Fibroblast of mammary gland (primary cell): Measurements from ENCODE around the gene ACSF2.

Experiments
- DNase-seq: peaks from one replicate; pipeline ENCODE4 v3.0.0-alpha.2; 2010; ENCODE audit warnings: low read depth
- H3K4me3 ChIP-seq: 2 replicates; pipeline ENCODE4 v1.5.1; 2011; ENCODE audit warnings: low read depth, mild to moderate bottlenecking, low read length, moderate library complexity; ENCODE audit not compliant: control insufficient read depth
- TF ChIP-seq, protein P1 (sequence below): conservative IDR thresholded peaks from 2 replicates; pipeline ENCODE4 v1.5.1; 2011; ENCODE audit warnings: low read depth, low read length, inconsistent platforms; ENCODE audit not compliant: control insufficient read depth, insufficient read depth

Gene ACSF2

DNA sequence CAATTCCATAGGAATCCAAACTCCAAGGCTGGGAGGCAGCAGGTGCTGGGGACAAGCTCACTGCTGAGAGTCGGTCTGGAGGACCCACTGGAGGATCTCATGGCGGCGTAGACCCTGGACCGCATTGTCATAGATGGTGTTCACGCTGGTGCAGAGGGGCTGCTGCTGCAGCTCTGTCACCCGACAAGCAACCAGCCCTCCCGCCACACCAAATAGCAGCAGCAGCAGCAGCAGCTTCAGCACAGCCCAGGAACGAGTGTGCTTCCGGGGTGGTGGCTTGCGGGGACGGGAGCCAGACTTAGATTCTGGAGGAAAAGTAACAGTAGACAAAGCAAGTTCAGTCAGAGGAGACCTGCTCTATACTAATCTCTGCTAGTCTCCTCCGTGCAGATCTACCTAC lies 43.1 kb upstream of the ACSF2 start:
- H3K4me3 ChIP-seq: no peak overlapping the region
- no peak for DNase-seq
- TF ChIP-seq, protein P1, sequence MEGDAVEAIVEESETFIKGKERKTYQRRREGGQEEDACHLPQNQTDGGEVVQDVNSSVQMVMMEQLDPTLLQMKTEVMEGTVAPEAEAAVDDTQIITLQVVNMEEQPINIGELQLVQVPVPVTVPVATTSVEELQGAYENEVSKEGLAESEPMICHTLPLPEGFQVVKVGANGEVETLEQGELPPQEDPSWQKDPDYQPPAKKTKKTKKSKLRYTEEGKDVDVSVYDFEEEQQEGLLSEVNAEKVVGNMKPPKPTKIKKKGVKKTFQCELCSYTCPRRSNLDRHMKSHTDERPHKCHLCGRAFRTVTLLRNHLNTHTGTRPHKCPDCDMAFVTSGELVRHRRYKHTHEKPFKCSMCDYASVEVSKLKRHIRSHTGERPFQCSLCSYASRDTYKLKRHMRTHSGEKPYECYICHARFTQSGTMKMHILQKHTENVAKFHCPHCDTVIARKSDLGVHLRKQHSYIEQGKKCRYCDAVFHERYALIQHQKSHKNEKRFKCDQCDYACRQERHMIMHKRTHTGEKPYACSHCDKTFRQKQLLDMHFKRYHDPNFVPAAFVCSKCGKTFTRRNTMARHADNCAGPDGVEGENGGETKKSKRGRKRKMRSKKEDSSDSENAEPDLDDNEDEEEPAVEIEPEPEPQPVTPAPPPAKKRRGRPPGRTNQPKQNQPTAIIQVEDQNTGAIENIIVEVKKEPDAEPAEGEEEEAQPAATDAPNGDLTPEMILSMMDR: no peak

DNA sequence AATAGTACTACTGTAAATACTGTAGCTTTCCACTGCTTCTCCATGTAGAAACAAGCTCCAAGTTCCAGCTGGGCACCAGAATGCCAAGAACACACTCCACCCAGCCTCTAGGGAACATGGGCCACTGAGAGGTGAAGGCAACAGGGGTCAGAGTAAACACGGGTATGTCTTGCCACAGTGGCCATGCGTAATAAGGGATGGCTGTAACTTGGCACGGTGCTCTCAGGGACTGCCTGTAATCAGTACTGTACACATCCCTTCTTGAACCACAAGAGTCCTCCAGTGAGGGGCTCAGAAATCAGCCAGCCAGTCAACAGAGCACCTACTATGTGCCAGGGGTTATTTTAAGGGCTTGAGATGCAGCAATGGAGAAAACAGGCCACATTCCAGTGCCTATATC lies 39.5 kb upstream of the ACSF2 start:
- TF ChIP-seq, protein P1: no peak
- DNase-seq: no peak
- H3K4me3 ChIP-seq: no peak overlapping the region

DNA sequence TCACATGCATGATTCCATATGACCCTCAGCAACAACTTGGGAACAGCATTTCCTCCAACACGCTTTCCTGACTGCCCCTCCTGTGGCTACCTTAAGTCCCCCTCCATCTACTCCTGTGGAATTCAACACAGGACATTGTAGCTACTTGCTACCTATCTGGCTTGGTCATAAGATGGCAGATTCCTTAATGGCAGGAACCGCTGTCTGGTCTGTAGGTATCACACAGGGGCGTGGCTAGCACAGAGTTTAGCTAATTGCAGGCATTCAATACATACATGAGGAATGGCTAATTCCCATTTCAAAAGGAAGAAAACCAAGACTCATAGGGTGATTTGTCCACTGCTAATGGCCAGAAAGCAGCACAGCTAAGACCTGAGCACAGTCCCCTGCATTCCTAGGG lies 37.3 kb upstream of the ACSF2 start:
- no peak for DNase-seq
- H3K4me3 ChIP-seq: no peak overlapping the region
- TF ChIP-seq, protein P1: no peak

DNA sequence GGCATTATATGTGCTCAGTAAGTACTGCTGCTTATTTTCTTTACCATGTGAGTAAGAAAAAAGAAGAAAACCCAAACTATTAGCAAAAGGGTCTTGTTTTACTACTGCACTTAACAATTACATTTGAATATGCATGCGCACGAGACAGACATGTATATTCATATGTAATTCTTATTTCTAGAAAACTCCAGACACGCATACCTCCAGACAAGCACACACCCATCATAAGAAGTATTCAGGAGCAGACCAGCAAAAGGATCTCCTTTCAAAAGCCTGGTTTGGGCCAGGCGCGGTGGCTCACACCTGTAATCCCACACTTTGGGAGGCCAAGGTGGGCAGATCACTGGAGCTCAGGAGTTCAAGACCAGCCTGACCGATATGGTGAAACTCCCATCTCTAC lies 36.5 kb upstream of the ACSF2 start:
- H3K4me3 ChIP-seq: no peak overlapping the region
- DNase-seq: no peak
- TF ChIP-seq, protein P1: no peak

DNA sequence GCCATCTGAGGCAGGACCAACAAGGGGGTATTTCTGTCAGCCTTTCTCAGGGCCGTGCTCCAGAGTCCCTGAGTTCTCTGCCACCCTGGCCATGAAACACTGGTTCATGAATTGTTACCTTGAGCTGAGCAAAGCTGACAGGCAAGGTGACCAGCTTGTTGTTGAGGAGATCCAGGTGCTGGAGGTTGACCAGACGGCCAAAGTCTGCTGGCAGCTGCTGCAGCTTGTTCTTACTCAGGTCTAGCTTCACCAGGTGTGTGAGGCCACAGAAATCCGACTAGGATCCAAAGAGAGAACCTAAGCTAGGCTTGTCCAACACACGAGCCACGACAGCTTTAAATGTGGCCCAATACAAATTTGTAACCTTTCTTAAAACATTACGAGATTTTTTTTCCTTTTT lies 33.4 kb upstream of the ACSF2 start:
- no peak overlapping the region for H3K4me3 ChIP-seq
- TF ChIP-seq, protein P1: no peak
- DNase-seq: no peak

DNA sequence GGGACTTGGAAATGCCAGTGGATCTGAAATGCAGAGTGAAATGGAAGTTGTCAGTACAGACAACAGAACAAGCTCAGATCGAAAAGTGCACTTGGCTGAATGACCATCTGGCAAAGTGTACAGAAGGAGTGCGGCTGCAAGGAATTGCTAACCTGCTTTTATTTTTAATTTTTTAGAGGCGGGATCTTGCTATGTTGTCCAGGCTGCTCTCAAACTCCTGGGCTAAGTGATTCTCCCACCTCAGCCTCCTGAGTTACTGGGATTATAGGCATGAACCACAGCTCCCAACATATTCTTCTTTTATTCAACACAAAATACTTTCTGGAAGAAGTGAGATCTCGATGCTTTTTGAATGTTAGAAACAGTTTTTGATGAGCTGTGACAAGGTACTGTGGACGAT lies 32.3 kb upstream of the ACSF2 start:
- TF ChIP-seq, protein P1: no peak
- no peak for DNase-seq
- no peak overlapping the region for H3K4me3 ChIP-seq

GRCh38 chr17:50394711-50395110 lies 31.3 kb upstream of the ACSF2 start:
- peak overlapping the region; percentile 99 for H3K4me3 ChIP-seq
- peak; percentile 27 for DNase-seq

More at GRCh38 chr17:50394711-50395110, 31.3 kb upstream of the ACSF2 start:
- TF ChIP-seq, protein P1: no peak
